ENCODE data around the gene HSD17B4. TPM values are rescaled to one million over a fixed set of nuclear protein-coding genes. Genes with fewer than 3 reads are reported as not detected.

The HSD17B4 gene
- total RNA-seq, 1 experiment from 2014 or later = 142 TPM

DNA sequence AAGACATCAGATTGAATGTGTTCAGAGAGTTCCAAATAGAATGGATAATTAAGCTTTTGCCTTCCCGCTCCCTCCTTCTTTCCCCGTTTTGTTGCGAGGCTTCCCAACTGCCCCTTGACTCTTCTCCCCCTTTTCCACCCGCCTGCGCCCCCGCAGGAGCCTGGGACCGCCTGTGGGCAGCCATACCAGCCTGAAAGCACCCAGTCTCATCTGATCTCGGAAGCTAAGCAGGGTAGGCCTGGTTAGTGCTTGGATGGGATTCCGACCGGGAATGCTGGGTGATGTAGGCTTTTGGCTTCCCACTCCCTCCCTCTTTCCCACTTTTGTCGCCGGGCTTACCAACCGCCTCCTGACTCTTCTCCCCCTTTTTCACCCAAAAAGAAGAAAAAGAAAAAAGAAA is 6.8 kb upstream of the HSD17B4 start:
- Histone ChIP-seq H3K36me3 (ENCODE audit: control insufficient read depth in 1 of 2, insufficient read depth in 2 of 2, low read length in 2 of 2) (no peaks in the 10 kb centered on the region), H4K20me1 (ENCODE audit: insufficient read depth) (no peaks in the 10 kb centered on the region), H3K9ac (ENCODE audit: low read length) (no peak overlapping the region), H3K27me3 (ENCODE audit: insufficient read depth, low read length) (no peaks in the 10 kb centered on the region), H3K4me2 (ENCODE audit: low read length) (no peak overlapping the region), H3K9me3 (ENCODE audit: control insufficient read depth in 1 of 2, insufficient read depth in 1 of 2, low read depth in 1 of 2, low read length in 2 of 2) (no peaks in the 10 kb centered on the region), H3K79me2 (ENCODE audit: insufficient read depth, low read length) (no peaks in the 10 kb centered on the region), H3K4me3 (replicated peaks in 1 of 2; ENCODE audit: low read depth in 1 of 2, low read length in 2 of 2) (no peak overlapping the region), H3K27ac (ENCODE audit: low read depth, low read length) (no peak overlapping the region), H2AFZ (ENCODE audit: low read depth, low read length, poor library complexity, severe bottlenecking) (no peak overlapping the region), H3K4me1 (ENCODE audit: control insufficient read depth in 1 of 2, insufficient read depth in 2 of 2, low read length in 2 of 2) (no peaks in the 10 kb centered on the region), H3K9me2 (ENCODE audit: insufficient read depth) (no peaks in the 10 kb centered on the region)
- ChIA-PET RAD21 (ENCODE audit: low non-redundant PET in 1 of 2, low total read pairs in 2 of 2, uncharacterized antibody in 2 of 2, unreplicated experiment in 2 of 2) (no interaction called here), CTCF (no interaction called here), POLR2A (no interaction called here)
- no peak for DNase-seq (ENCODE audit: low read depth, low spot score)
- BruUV-seq (replicated peaks) = no TSS peak
- TF ChIP-seq EZH2phosphoT487 (IDR thresholded peaks at IDR 0.05; ENCODE audit: borderline replicate concordance) (no peak), EZH2 (IDR thresholded peaks at IDR 0.05) (no peak), YY1 (IDR thresholded peaks at IDR 0.05; ENCODE audit: extremely low read depth, insufficient replicate concordance, low read depth, low read length) (no peak), ZFX (IDR thresholded peaks at IDR 0.05) (no peak), SP1 (IDR thresholded peaks at IDR 0.05; ENCODE audit: low read depth) (no peak), POLR2A (IDR thresholded peaks at IDR 0.05; ENCODE audit: borderline replicate concordance, extremely low read depth, insufficient read depth, insufficient read length) (no peak), POLR2AphosphoS5 (IDR thresholded peaks at IDR 0.05; ENCODE audit: low read depth, low read length) (no peak), CBX3 (IDR thresholded peaks at IDR 0.05; ENCODE audit: low read depth) (no peak), TCF7L2 (IDR thresholded peaks at IDR 0.05; ENCODE audit: borderline replicate concordance, extremely low read depth, insufficient read depth, insufficient read length) (no peak), SIN3A (IDR thresholded peaks at IDR 0.05; ENCODE audit: low read depth) (no peak), ZNF274 (IDR thresholded peaks at IDR 0.05; ENCODE audit: low read depth, low read length) (no peak), EGR1 (IDR thresholded peaks at IDR 0.05; ENCODE audit: low read depth) (no peak), ELF1 (IDR thresholded peaks at IDR 0.05; ENCODE audit: borderline replicate concordance, low read depth) (no peak), RAD21 (IDR thresholded peaks at IDR 0.05; ENCODE audit: low read depth) (no peak), FOSL1 (IDR thresholded peaks at IDR 0.05; ENCODE audit: low read depth) (no peak)
- TF ChIP-seq, protein P1, sequence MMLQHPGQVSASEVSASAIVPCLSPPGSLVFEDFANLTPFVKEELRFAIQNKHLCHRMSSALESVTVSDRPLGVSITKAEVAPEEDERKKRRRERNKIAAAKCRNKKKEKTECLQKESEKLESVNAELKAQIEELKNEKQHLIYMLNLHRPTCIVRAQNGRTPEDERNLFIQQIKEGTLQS (IDR thresholded peaks at IDR 0.05) = no peak
- TF ChIP-seq, protein P2, sequence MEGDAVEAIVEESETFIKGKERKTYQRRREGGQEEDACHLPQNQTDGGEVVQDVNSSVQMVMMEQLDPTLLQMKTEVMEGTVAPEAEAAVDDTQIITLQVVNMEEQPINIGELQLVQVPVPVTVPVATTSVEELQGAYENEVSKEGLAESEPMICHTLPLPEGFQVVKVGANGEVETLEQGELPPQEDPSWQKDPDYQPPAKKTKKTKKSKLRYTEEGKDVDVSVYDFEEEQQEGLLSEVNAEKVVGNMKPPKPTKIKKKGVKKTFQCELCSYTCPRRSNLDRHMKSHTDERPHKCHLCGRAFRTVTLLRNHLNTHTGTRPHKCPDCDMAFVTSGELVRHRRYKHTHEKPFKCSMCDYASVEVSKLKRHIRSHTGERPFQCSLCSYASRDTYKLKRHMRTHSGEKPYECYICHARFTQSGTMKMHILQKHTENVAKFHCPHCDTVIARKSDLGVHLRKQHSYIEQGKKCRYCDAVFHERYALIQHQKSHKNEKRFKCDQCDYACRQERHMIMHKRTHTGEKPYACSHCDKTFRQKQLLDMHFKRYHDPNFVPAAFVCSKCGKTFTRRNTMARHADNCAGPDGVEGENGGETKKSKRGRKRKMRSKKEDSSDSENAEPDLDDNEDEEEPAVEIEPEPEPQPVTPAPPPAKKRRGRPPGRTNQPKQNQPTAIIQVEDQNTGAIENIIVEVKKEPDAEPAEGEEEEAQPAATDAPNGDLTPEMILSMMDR (IDR thresholded peaks at IDR 0.05 in 2 of 3, conservative IDR thresholded peaks at IDR 0.05 in 1 of 3; ENCODE audit: borderline replicate concordance in 1 of 3, insufficient read depth in 1 of 3, low read depth in 2 of 3, low read length in 2 of 3) = no peak
- TF ChIP-seq, protein P3, sequence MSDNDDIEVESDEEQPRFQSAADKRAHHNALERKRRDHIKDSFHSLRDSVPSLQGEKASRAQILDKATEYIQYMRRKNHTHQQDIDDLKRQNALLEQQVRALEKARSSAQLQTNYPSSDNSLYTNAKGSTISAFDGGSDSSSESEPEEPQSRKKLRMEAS (IDR thresholded peaks at IDR 0.05) = no peak
- intact Hi-C loops (cut with micrococcal nuclease) = no loop called here
- no peak for ATAC-seq

All from HCT116 (cell line).